HFF-Myc (cell line): Measurements from ENCODE around the gene DCAF15.

Experiments
- DNase-seq: peaks from one replicate; pipeline ENCODE4 v3.0.0-alpha.2; 2011; ENCODE audit warnings: low read depth; ENCODE audit errors: extremely low read depth
- H3K4me3 ChIP-seq: replicated peaks from 2 replicates; pipeline ENCODE4 v1.5.1; 2011; ENCODE audit warnings: low read depth, mild to moderate bottlenecking, control low read depth, low read length
- TF ChIP-seq, protein P1 (sequence below): IDR thresholded peaks from 2 replicates; pipeline ENCODE4 v1.5.1; 2012; ENCODE audit warnings: mild to moderate bottlenecking, low read depth, low read length, control low read depth; ENCODE audit errors: missing control alignments

The DCAF15 gene

GRCh38 chr19:13935765-13936510 is 16.4 kb upstream of the DCAF15 start:
- no peak for DNase-seq
- TF ChIP-seq, protein P1, sequence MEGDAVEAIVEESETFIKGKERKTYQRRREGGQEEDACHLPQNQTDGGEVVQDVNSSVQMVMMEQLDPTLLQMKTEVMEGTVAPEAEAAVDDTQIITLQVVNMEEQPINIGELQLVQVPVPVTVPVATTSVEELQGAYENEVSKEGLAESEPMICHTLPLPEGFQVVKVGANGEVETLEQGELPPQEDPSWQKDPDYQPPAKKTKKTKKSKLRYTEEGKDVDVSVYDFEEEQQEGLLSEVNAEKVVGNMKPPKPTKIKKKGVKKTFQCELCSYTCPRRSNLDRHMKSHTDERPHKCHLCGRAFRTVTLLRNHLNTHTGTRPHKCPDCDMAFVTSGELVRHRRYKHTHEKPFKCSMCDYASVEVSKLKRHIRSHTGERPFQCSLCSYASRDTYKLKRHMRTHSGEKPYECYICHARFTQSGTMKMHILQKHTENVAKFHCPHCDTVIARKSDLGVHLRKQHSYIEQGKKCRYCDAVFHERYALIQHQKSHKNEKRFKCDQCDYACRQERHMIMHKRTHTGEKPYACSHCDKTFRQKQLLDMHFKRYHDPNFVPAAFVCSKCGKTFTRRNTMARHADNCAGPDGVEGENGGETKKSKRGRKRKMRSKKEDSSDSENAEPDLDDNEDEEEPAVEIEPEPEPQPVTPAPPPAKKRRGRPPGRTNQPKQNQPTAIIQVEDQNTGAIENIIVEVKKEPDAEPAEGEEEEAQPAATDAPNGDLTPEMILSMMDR: no peak

DNA sequence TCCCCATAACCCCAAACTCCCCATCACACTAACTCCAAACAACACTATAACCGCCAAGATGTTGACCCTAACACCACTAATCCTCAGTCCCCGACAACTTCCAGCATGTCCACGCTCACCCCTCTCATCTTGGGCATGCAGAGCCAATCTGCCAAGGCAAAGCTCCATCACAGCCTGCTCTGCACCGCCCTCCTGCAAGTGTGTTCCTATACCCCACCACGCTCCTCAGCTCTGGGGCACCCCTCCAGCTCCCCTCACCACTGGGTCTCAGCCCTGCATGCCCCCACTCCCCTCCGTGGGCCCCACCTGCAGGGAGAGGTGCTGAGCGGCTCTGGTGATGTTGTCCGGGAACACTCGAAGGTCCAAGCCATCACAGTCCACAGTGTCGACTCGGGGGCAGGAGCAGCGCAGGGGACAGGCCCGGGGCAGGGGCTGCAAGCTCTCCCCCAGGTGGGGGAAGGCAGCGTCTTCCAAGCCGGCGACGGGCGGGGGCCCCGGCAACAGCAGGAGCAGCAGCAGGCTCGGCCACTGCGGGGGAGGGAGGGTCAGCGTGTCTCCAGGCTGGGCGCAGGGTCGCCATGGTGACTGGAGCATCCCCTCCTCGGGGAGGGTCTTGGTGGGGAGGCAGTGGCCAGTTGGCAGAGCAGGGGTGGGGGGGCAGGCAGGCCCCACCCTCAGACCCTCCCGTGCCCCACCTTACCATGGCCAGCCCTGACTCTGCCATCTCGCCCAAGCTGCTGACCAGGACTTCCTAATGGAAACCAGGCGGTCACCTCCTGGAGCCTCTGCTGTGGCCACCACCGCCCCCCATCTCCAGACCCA is 14.6 kb upstream of the DCAF15 start:
- H3K4me3 ChIP-seq: peak overlapping the region; percentile 15; the same call in 1 of the 2 replicates

More at GRCh38 chr19:13935765-13936510, 16.4 kb upstream of the DCAF15 start:
- no peak overlapping the region for H3K4me3 ChIP-seq

DNA sequence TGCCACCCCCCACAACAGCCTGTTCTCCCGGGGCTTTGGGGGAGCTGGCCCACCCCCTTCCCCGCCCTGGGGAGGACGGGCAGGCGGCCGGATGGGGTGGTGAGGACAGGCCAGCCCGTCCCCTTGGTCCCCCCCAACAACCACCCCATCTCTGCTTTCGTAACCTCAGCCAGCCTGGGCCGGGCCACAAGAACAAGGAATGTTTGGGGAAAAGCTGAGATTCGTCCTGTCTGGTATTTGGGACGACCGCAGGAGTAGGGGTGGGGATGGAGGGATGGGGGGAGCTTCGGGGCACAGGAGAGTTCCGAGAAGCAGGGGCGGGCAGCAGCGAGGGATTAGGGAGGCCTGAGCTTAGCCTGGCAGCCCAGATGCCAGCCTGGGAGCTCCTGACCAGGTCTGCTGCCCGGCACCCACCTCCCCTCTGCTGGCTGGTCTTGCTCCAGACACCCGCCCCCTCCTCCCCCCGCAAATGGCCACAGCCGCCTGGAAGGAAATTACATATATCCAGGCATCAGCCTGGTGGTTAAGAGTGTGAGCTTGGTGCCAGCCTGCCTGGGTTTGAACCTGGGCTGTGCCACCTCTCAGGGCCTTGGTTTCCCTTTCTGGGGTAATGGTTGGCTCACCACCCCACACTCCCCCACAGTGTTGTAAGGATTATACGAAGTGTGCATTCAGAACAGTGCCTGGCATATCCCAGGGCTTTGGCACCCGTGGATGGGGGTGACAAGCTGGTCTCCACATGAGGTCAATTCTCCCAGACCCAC is 13.8 kb upstream of the DCAF15 start, which contains the start of gene PODNL1:
Gene PODNL1 (minus strand): TSS at position 117 of the 764 bp plus-strand sequence. CDS start 236 bp downstream, outside the sequence.
- peak; percentile 25 for DNase-seq
- H3K4me3 ChIP-seq: peak within 1 kb of the TSS; percentile 15
- TF ChIP-seq, protein P1: no peak

More for the DNA sequence above, 14.6 kb upstream of the DCAF15 start:
- TF ChIP-seq, protein P1: no peak
- DNase-seq: no peak

DNA sequence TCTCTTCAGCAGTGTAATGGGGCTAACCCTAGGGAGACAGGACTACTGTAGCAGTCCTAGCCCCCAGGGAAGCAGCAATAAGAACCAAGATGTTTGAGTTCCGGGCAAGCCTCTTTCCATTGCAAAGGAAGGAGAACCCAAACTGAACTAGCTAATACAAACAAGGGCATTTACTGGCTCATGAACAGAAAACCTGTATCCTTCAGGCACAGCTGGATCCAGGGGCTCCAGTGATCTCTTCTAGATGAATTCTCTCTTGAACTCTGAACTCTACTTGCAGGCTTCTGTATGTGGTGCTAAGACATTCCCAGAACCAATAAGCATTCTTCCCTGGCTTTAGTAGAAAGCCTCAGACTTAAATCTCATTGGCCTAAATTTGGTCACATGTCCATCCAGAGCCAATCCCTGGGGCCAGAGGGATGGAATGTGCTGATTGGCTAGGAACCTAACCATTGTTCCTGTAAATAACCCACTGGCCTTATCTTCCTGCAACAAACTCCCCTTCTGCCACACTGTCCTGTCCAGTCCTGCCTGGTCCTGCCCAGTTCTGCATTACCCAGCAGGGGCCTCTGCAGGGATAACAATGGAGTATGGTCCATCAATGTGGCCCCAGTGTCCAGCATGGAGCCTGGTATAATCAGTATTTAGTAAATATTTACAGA is 10.2 kb upstream of the DCAF15 start:
- no peak overlapping the region for H3K4me3 ChIP-seq
- DNase-seq: no peak
- TF ChIP-seq, protein P1: no peak

- DNase-seq: no peak
- no peak overlapping the region for H3K4me3 ChIP-seq
- TF ChIP-seq, protein P1: no peak
These were observed 5.9 kb upstream of the DCAF15 start for GRCh38 chr19:13946414-13946813.

DNA sequence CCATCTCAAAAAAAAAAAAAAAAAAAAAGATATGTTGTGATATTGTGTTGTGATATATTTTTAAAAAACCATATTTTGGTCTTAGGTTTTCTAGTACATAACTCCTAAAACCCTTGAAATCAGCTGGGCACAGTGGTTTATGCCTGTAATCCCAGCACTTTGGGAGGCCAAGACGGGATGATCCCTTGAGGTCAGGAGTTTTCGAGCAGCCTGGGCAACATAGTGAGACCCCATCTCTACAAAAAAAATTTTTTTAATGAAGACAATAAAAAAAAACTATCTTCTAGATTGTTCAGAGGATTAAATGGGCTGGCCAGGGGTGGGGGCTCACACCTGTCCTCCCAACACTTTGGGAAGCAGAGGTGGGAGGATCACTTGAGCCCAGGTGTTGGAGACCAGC is 1.3 kb upstream of the DCAF15 start:
- no peak for DNase-seq
- TF ChIP-seq, protein P1: no peak
- H3K4me3 ChIP-seq: no peak overlapping the region
